ENCODE measurements around the gene TEX44.
"Not testable (repeated sequence)": the region's sequence is repeated elsewhere in the genome, so short reads cannot be mapped to it uniquely, and the experiment has no call there.

TEX44 gene

DNA sequence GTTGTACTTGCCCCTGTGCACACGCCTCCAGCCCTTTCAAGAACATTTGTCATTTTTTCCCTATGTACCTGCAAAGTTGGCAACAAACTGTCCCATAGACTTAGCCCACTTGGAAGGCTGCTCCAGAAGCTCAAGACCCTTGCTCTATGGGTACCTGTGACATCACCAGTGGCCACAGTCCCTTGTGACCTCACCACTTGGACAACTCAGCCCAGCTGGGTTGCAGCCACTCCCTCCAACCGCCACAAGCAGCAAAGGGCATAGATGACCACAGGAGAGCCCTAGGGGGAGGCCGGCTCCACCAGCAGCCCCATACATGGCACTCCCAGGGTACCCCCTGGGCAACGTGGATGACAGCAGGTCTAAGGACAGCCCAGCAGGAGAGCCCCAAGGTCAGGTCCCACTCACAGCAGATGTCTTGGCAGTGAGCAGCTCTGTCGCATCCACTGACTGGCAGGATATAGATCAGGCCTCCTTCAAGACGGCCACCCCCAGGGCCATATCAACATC lies at the start of gene TEX44:
Gene TEX44, plus strand, starts transcription at position 229 of the 510 bp plus-strand sequence. Its CDS starts 88 bp downstream, at position 317.
- no peak for DNase-seq

DNA sequence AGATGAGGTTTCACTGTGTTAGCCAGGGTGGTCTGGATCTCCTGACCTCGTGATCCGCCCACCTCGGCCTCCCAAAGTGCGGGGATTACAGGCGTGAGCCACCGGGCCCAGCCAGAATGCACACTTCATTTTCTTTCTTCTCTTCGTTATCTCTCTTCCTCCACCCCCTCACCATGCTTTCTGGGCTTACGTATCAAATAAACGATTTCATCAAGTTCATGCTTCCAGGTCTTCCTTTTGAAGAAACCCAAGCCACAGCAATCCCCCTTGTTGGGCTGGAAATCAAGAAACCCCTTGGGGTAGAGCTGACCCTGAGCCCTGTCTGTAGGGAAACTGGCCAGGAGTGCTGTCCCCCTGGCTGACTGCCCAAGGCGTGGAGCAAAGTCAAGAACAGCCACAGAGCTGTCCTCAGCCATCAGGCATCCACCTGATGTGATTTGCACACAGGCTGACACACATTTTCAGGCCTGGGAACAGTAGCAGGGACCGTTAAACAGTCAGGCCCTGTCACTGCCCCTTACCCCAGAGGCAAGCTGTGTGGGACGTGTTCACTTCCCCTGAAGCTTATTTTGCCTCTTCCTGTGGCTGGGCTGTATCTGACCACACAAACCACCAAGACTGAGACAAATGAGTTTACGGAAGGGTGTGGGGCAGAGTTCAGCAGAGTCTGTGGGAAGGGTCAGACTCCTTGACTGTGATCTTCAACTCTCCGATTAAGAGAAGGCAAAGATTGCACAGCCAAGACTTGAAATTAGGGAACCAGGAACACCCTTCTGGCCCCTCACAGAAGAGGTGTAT lies 47.4 kb upstream of the TEX44 start:
- peak in 1 of 6 experiments; percentile 17 for DNase-seq

DNA sequence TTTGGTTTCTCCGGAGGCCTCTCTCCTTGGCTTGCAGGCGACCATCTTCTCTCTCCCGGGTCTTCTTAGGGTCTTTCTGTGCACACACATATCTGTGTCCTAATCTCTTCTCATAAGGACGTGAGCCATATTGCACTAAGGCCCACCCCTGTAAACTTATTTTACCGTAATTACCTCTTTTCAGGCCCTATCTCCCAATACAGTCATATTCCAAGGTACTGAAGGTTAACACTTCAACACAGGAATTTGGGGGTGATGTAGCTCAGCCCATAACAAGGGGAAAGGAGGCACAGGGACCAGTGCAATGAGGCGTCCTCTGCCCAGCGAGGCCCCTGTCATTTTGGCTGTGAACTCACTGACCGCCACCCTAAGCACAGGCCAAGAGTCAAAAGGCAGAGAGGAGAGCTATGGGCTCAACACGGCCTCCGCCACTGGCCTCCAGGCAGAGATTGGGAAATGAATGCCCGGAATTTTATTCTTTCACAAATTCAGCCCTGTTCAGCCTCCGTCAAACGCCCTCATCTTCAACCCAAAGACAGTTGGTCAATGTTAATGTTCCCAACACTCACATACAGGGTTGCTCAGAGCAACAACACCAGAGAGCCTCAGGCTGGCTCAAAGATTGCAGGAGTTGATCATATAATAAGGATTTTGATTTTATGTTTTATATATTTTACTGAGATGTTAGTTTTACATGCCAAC lies 46.5 kb upstream of the TEX44 start:
- DNase-seq: no peak

DNA sequence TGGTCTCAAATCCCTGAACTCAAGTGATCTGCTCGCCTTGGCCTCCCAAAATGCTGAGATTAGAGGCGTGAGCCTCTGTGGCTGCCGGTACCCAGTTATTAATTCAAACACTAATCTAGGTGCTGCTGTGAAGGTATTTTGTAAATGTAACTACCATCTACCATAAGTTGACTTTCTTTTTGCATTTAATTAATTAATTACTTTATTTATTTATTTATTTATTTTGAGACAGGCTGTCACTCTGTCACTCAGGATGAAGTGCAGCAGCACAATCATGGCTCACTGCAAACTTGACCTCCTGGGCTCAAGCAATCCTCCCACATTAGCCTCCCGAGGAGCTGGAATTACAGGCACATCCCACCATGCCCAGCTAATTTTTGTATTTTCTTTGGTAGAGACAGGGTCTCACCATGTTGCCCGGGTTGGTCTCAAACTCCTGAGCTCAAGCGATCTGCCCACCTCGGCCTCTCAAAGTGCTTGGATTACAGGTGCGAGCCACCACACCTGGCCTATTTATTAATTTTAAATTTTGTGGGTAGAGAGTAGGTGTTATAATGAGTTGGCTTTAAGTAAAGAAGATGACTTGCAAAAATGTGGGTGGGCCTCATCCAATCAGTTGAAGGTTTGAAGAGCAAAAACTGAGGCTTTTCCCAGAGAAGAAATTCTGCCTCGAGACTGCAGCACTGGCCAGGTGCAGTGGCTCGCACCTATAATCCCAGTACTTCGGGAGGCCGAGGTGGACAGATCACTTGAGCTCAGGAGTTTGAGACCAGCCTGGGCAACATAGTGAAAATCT lies 45.2 kb upstream of the TEX44 start:
- DNase-seq: no peak

DNA sequence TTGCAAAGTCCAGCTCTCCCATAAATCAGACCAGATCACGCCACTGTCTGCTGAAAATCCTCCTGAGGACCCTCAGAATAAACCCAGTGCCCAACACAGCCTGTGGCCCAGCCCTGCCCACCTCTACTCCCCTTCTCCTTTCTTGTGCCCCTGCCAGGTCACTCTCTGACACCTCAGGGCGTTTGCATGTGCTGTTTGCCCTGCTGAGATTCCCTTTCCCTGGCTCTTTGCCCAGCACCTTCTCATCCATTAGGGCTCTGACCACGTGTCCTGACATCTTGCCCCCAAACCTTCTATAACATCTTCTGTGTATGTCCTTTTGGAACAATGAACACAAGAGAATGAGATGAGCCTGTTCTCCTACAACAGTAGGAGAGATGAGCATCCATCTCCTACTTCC lies 43.9 kb upstream of the TEX44 start:
- no peak for DNase-seq

DNA sequence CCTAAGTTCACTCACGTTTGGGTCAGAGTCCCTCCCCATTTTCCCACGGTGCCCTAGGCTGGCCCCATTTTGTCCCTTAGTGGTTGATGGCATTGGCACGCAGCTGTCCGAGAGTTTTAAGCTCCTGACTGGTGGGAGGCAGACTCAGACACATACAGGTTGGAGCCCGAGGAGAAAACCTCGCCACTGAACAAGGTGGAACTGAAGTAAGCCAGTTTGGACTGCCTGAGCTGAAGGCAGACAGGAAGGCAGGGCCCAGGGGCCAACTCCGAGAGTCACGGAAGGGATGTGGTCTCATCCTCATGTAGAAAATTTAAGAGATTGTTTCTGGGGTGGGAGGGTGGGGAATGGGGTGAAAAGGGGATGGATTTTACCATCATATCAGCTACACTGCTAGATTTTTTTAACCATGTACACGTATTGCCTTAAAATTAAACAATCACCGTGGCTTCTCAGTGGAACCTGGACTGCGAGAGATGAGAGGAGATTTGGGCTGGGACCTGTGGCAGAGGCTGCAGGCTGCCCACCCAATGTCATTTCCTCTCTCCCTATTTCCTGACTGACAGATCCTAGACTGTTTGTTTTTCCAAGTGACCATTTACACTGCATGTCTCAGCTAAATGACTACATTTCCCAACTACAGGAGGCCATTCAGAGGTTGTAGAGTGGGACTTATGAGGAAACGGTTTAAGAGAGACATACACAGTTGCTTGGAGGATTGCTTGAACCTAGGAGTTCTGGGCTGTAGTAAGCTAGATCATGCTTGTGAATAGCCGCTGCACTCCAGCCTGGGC lies 43.0 kb upstream of the TEX44 start:
- DNase-seq: no peak

DNA sequence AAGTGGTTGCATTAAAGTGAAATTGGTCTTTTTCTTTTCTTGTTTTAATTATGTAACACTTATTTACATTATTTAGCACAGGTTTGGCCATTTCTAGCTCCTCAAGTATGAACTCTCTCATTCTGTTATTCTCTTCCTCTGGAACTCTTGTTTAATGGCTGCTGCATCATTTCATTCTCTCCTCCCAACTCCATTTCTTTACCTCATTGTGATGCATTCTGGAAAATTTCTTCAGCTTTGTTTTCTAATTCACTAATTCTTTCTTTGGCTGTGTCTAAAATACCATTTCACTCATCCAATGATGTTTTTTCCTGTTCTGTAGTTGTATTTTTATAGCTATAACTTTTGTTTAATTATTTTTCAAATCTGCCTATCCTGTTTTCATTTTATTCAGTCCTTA lies 39.9 kb upstream of the TEX44 start:
- no peak for DNase-seq

DNA sequence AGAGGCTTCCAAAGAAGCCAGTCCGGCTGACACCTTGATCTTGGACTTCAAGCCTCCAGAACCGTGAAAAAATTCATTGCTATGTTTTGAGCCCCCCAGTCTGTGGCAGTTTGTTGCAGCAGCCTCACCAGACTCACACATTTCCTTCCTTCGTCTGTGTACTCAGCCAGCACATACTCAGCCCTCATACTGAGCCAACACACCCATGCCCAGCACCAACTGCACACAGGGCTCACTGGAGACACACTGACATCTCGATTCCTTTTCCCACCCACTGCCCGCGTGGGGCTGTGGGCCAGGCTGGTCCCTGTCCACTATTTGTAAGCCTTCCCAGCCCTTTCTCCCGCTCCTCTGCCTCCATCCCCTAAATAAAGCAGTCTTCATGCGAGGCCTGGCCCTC lies 38.3 kb upstream of the TEX44 start:
- no peak for DNase-seq

DNA sequence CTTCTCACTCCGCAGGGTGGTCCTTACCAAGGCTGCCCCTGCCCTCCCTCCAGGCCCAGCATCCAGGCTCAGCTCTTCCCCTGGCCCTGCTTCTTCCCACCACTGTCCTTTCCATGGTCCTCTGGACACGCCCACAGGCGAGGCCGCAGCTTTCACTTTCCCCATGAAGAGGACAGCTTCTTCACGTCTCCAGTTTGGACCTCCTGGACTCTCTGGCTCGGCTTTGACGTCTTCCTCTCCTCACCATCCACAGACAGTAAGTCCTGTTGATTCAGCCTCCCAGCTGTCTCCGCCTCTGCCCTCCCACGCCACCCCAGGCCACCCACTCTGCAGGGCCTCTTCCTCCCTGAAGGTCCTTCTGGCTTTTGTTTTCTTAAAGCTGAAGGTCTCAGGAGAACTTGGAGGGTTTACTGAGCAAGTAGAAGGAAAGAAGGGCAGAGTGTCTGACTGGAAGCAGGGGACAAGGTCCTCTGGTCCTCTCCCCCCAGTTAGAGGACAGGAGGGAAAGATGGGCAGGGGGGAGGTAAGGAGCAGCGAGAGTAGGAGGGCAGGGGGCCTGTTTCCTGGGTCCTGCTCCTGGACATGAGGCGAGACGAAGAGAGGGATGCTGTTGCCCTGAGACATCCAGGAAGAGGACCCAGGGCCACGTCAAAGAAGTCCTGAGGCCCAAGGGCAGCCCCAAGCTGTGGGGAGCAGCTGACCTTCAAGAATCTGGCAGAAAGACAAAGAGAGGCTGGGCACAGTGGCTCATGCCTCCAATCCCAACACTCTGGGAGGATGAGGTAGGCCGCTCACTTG lies 37.7 kb upstream of the TEX44 start:
- DNase-seq: no peak

DNA sequence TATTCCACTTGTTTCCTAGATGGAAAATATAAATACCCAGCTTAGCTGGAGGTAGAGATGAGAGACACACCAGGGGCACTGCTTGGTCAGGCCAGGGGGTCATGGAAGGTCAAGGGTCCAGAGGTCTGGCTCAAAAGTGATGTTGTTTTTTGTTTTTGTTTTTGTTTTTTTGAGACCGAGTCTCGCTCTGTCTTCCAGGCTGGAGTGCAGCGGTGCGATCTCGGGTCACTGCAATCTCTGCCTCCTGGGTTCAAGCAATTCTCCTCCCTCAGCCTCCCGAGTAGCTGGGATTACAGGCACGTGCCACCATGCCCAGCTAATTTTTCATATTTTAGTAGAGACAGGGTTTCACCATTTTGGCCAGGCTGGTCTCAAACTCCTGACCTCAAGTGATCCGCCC lies 36.2 kb upstream of the TEX44 start:
- DNase-seq: not testable (repeated sequence)

DNA sequence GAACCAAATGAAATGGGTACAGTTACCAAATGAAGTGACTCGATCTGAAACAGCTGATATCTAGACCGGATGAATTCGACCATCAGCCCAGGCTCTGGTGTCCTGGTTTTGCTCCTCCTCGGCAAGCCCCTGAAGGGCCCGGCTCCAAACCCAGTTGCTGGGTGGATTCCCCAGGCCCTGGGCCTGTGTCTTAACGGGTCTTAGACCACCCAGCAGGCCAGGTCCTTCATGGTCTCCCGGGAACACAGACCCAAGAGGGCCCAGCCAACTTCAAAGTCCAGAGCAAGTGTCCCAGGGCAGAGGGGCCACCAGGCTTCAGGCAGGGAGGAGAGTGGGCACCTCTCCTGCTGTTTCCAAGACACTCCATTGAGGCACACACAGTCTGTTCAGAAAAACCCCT lies 35.7 kb upstream of the TEX44 start:
- DNase-seq: no peak

DNA sequence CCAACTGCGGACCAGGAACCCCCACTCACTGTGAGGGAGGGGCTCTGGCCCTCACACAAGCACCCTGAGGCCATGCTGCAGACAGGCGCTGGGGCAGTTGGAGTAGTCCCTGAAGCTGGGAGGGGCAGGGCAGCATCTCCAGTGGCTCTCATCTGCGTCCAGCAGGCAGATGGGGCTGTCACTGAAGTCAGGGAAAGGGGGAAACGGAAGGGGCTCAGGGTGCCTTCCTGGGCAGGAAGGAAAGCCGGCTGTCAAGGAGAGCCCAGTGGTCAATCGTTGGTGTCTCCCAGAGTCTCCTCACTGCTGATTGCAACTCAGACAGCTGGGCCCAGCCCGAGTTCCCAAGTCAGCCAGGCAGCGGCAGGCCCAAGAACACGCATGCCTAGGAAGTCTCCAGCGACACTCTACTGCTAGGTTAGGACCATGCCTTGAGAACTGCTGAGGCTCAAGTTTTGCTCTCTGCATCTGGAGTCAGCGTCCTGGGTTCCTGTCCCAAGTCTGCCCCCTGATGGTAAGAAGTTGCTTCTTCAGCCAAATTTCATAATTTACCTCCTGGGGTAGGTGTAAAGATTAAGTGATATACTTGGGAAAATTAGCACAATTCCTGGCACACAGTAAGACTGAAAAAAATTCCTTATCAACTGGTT lies 35.0 kb upstream of the TEX44 start:
- DNase-seq: peak in 5 of 6 experiments; percentile 41 to 78 (median 55)

DNA sequence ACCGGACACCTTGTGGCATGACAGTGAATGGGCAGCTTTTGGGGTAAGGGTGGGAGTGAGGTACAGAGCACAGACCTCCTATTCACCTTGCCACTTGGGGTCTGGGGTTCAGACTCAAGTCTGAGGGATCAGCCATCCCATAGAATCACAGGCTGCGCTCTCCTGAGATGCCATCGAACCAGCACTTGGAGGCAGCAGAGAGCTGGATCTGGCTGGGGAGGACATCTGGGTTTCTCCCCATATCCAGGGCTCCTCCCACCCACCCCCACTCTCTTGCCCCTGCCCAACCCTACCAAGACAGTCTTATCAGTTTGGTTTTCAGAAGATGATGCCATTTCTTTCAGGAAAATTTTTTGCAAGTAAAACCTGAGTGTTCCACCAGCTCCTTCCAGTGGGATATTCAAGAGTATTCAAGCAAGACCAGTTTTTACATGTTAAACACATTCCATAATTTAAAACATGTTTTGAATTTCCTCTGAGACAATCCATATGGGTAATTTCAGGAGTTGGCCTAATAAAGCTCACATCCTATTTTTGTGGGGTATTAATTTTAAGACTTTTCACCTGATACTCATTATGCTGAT lies 29.2 kb upstream of the TEX44 start:
- DNase-seq: no peak

DNA sequence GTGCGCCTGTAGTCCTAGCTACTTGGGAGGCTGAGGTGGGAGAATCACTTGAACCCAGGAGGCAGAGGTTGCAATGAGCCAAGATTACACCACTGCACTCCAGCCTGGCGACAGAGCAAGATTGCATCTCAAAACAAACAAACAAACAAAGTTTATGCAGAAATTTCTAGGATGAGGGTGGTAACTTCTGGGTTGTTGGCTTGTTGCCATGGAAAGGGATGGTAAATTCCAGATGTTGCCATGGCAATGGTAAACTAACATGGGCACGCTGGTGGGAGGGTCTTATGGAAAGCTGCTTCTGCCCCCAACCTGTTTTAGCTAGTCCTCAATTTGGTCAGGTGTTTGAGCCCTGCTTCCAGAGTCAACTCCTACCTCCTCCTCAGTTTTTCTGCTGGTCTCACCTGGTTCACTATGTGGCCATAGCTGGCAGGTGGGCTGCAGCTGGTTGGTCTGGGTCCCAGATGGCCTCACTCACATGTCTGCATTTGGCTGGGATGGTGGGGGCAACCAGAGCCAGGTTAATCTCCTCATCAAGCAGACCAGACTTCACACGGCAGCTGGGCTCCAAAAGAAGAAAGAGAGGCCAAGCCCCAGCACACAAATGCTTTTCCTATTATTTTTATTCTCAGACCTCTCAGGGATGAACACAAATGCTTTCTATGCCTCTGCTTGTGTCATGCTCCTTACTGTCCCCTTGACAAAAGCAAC lies 26.6 kb upstream of the TEX44 start:
- no peak for DNase-seq

DNA sequence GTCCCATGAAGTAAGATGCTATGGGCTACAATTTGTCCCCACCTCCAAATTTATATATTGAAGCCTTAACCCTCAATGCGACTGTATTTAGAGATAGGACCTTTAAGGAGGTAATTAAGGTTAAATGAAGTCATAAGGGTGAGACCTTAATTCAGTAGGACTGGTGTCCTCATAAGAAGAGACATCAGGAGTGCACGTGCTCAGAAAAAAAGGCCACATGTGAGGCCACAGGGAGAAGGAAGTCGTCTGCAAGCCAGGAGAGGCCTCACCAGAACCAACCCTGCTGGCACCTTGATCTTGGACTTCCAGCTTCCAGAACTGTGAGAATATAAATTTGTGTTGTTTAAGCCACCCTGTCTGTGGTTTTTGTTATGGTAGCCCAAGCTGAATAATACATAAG lies 25.5 kb upstream of the TEX44 start:
- no peak for DNase-seq

DNA sequence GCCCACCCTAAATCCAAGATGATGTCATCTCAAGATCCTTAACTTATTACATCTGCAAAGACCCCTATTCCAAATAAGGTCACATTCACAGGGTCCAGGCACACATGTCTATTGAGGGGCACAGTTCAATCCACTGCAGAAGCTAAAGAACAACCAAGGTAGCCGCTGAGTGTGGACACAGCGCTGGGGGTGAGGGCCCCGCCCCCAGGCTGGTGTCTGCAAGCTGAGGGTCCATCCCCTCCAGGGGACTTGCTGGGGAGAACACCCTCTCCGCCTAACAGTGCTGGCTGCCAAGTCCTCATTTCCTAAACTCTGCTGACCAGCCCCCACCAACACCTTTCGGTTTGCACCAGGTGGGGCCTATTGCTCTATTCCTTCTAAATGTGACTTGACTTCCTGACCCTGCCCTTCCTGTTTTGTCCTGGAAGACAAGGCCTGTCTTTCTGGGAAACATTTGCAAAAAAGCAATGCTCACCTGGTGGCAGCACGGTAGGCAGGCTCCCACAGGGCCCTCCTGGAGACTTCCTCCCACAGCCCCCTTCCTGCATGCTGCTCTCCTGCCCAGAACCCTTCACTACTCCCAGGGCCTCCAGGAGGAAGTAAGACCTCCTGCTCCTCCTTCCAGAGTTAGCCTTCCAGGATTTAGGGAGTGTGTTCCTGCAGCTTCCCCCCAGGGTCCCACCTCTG lies 24.4 kb upstream of the TEX44 start:
- no peak for DNase-seq

DNA sequence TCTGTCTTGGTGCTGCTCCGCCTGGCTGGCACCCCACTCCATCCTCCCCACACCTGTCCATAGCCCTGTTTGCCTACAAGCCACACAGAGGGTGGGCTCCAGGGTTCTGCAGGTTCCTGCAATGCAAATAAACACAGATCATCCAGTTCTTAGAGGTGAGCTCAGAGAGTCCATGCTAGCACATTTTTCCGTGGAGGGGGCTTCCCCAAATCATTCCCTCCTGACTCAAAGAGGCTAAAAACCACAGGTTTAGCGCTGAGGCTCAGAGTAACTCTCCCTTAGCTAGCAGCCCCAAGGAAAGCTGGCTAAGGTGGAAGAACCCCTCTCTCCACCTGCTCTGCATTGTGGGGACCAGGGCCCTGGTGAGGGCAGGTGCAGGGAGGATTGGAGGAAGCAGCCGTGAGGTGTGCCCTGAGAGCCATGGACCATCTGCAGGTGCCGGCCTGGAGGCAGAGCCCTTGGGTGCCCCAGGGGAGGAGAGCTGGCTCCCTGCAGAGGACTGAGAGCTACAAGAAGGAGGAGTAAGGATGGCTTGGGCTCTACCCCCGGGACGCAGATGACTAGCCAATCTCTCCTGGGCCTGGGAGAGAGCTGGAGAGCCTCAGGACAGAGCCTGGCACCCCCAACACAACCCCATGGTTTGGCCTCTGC lies 23.8 kb upstream of the TEX44 start:
- no peak for DNase-seq

DNA sequence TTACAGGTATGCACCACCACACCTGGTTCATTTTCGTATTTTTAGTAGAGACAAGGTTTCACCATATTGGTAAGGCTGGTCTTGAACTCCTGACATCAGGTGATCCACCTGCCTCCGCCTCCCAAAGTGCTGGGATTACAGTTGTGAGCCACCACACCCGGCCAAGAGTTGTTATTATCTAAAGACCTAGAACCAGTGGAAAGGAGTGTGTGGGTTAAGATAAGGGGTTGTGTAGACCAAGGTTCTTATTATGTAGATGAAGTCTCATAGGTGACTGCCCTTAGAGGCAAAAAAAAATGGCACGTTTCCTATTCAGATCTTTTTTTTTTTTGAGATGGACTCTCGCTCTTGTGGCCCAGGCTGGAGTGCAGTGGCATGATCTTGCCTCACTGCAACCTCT lies 21.7 kb upstream of the TEX44 start:
- not testable (repeated sequence) for DNase-seq

DNA sequence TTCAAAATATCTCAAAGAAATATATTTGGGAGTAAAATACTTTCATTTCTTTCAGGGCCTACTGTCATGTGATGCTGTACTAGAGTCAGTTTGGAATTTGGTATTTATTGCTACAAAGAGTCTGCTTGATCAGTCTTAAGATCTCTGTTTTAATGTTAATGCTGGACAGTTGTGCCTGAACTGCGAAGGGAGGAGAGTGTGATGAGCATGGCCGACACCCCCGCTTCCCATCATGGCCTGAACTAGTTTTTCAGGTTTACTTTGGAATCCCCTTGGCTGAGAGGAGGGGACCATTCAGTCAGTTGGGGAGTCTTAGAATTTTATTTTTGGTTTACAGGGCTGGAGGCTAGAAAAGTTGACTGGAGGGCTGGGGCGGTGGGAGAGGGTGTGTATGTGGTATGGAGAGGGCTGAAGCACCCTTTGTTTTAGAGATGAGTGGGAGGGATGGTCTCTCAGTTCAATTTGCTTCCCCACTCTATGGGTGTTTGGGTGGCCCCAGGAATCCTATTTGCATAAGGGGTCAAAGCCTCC lies 20.9 kb upstream of the TEX44 start:
- no peak for DNase-seq
